Central memory CD8-positive, alpha-beta T cell (primary cell): ENCODE results near the gene TTBK1.

ENCODE experiments used
- ATAC-seq: fragments of 150-1000 bp; cut with Tn5 transposase; replicated peaks from 2 replicates; pipeline ENCODE4 v1.10.0; 2022; ENCODE audit warnings: mild to moderate bottlenecking, moderate FRiP score, moderate number of reproducible peaks; ENCODE audit not compliant: poor library complexity, severe bottlenecking; ENCODE audit errors: extremely low read depth
- DNase-seq, 2 donors: peaks; one replicate each; pipeline ENCODE4 v3.0.0; 2021; ENCODE audit warnings: low spot score in 2 of 2
- H3K27ac Mint-ChIP-seq: one replicate; pipeline ENCODE4 v1.8.0; 2022; ENCODE audit warnings: low read depth, mild to moderate bottlenecking, moderate library complexity, mixed read lengths
- H3K27me3 Mint-ChIP-seq: one replicate; pipeline ENCODE4 v1.8.0; 2022; ENCODE audit warnings: mixed read lengths
- H3K36me3 Mint-ChIP-seq: one replicate; pipeline ENCODE4 v1.8.0; 2022; ENCODE audit warnings: mild to moderate bottlenecking, moderate library complexity, mixed read lengths; ENCODE audit not compliant: insufficient read depth
- H3K4me1 Mint-ChIP-seq: one replicate; pipeline ENCODE4 v1.8.0; 2022; ENCODE audit warnings: mixed read lengths
- H3K4me3 Mint-ChIP-seq: one replicate; pipeline ENCODE4 v1.8.0; 2022; ENCODE audit warnings: mild to moderate bottlenecking, moderate library complexity, mixed read lengths
- H3K9me3 Mint-ChIP-seq: one replicate; pipeline ENCODE4 v1.8.0; 2022; ENCODE audit warnings: mixed read lengths

The TTBK1 gene

DNA sequence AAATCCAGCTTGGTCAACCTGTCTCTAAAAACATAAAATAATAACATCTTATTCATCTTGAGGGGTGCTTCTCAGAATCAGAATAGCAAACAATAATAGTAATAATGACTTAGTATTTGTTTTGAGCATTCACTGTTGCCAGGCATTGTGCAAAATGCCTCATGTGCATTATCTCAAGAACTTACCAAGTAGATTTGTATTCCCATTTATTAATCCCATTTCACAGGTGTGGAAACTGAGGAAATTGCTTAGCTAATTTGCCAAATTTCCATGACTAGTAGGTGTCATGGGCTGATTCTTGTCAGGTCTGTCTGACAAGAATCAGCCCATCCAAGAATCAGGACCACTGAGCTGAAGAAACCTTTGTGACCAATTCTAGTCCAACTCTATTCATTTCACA is 5.5 kb downstream of the TTBK1 start:
- Mint-ChIP-seq H3K9me3 (no peaks in the 10 kb centered on the region), H3K4me1 (peaks cover 8% of the 10 kb centered on the region), H3K4me3 (no peak overlapping the region), H3K27ac (no peak overlapping the region), H3K27me3 (peaks cover 26% of the 10 kb centered on the region), H3K36me3 (peaks cover 2% of the 10 kb centered on the region)
- ATAC-seq = no peak
- no peak for DNase-seq

DNA sequence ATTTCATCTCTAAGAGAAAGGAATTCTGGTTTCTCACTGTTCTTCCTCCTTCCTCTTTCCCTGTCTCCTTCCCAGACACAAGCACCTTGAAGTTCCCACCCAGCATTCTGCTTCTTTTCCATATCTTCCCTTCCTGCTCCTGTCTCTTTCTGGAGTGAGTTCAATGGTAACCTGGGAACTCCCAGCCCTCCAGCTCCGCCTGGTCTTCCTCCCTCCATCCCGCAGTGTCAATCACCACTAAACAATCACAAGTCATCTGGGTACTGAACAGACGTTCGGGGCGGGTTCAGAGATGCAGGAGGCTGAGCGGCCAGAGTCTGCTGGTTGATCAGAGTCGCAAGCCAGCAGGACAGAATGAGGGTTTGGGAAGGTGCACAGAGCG is 7.7 kb downstream of the TTBK1 start:
- Mint-ChIP-seq H3K27me3 (peaks cover 35% of the 10 kb centered on the region), H3K4me3 (no peak overlapping the region), H3K4me1 (peaks cover 8% of the 10 kb centered on the region), H3K9me3 (no peaks in the 10 kb centered on the region), H3K36me3 (peaks cover 2% of the 10 kb centered on the region), H3K27ac (peak overlapping the region; percentile 42)
- DNase-seq (no peak), ATAC-seq (no peak)

DNA sequence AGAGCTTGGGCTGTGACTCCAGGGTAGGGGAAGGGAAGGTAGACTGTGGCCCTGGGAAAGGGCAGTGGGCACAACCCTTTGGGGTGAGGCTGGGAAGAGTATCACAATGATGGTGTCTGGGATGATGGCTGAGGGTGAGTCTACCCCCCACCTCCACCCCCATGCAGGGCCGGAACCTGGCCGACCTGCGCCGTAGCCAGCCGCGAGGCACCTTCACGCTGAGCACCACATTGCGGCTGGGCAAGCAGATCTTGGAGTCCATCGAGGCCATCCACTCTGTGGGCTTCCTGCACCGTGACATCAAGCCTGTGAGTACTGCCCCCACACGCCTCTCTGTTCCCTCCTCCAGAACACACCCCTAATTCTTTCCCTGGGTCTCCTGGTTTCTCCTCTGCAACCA is 10.1 kb downstream of the TTBK1 start:
- Mint-ChIP-seq H3K9me3 (no peaks in the 10 kb centered on the region), H3K4me1 (no peaks in the 10 kb centered on the region), H3K27ac (no peak overlapping the region), H3K36me3 (no peaks in the 10 kb centered on the region), H3K27me3 (peaks cover 38% of the 10 kb centered on the region), H3K4me3 (no peak overlapping the region)
- ATAC-seq (no peak), DNase-seq (no peak)

DNA sequence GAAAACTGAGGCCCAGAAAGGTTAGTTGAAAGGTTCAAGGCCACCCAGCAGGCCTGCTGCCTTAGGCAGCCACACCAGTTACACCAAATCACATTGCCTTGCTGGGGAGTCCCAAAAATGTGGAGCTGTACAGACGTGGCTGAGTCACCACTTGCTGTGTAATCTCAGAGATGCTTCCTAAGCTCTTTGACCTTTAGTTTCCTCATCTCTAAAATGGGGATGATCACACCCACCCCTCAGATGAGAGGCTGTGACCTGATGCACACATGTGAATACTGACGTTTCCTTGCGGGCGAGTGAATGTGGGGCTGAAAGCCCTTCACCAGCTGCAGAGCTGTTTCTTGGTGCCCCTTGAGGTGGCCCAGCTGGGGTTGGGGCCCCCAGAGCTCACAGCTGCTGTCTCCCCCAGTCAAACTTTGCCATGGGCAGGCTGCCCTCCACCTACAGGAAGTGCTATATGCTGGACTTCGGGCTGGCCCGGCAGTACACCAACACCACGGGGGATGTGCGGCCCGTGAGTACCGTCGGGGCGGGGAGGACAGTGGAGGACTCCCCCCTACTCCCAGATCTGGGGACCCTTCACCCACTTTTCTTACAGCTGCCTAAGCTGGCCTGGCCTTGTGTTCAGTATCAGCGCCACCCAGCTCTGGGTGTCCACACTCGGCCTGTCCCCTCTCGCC is 11.0 kb downstream of the TTBK1 start:
- no peak overlapping the region for H3K27ac Mint-ChIP-seq
- no peak for ATAC-seq

DNA sequence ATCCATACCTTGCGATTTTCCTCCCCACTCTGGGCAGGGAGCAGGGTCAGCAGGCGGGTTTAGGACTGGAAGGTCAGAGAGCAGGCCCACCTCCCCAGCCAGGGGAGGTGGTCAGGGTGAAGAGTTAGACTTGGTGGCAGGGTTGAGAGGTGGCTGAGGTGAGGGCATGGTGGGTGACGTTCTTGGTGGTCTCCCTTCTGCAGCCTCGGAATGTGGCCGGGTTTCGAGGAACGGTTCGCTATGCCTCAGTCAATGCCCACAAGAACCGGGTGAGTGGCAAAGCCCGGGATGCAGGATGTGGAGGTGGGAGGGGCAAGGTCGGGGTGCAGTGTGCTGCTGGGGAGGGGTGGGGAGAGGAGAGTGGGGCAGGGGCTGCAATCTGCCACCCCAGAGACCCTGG is 11.6 kb downstream of the TTBK1 start:
- Mint-ChIP-seq H3K9me3 (no peaks in the 10 kb centered on the region), H3K4me1 (no peaks in the 10 kb centered on the region), H3K36me3 (no peaks in the 10 kb centered on the region), H3K4me3 (no peak overlapping the region), H3K27me3 (peaks cover 38% of the 10 kb centered on the region), H3K27ac (no peak overlapping the region)
- DNase-seq (no peak), ATAC-seq (no peak)

More for the DNA sequence above, 11.0 kb downstream of the TTBK1 start:
- Mint-ChIP-seq H3K4me1 (no peaks in the 10 kb centered on the region), H3K36me3 (no peaks in the 10 kb centered on the region), H3K9me3 (no peaks in the 10 kb centered on the region), H3K4me3 (no peak overlapping the region), H3K27me3 (peaks cover 38% of the 10 kb centered on the region)
- DNase-seq = no peak

DNA sequence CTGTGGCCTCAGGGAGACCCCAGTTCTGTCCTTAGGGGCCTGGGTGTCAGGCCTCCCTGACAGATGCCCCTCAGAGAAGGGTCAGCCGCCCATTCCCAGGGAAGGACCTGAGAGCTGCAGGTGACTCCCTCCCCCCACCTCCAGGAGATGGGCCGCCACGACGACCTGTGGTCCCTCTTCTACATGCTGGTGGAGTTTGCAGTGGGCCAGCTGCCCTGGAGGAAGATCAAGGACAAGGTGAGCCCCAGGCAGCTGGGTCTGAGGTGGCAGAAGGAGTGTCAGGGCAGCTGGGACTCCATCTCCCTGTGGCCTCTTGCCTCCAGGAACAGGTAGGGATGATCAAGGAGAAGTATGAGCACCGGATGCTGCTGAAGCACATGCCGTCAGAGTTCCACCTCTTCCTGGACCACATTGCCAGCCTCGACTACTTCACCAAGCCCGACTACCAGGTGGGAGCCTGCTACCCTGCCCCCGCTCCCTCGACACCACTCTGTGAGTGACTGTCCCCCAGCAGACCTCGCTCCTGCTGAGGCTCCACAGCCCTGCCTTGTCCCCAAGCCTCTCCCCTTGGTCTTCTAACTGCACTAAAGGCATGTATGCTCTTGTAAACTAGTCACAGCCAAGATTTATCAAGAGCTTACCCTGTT is 12.2 kb downstream of the TTBK1 start:
- Mint-ChIP-seq H3K4me1 (no peaks in the 10 kb centered on the region), H3K27ac (no peak overlapping the region), H3K9me3 (no peaks in the 10 kb centered on the region), H3K36me3 (no peaks in the 10 kb centered on the region), H3K27me3 (peaks cover 38% of the 10 kb centered on the region), H3K4me3 (no peak overlapping the region)
- no peak for DNase-seq
- no peak for ATAC-seq

DNA sequence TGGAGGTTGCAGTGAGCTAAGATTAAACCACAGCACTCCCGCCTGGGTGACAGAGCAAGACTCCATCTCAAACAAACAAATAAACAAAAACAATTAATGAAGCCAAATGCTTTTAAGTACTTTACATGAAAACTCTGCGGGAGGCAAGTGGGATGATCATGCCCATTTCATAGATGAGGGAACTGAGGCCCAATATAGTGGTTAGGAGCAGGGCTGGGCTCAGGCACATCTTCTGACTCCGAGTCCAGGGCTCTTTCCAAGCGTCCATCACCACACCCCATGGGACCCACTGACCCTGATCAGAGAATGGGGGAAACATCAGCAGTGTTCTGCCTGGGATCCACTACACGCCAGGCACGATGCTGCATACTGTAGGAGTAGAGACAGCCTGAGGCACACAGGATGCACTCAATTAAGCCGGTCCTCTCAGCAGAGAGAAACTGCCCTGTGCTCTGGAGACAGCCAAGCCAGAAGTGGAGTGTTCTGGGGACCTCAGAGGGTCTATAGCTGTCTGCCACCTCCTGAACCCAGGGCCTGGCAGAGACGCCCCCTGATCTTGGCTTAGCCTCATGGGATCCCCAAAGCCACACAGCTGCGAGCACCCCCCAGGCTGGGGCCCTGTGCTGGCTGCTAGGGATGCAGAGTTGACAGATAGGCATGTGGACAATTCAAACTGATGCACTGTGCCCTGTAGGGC is 13.5 kb downstream of the TTBK1 start:
- Mint-ChIP-seq H3K4me1 (no peaks in the 10 kb centered on the region), H3K27me3 (peaks cover 28% of the 10 kb centered on the region), H3K36me3 (no peaks in the 10 kb centered on the region), H3K27ac (no peak overlapping the region), H3K9me3 (no peaks in the 10 kb centered on the region), H3K4me3 (no peak overlapping the region)
- ATAC-seq (no peak), DNase-seq (no peak)

DNA sequence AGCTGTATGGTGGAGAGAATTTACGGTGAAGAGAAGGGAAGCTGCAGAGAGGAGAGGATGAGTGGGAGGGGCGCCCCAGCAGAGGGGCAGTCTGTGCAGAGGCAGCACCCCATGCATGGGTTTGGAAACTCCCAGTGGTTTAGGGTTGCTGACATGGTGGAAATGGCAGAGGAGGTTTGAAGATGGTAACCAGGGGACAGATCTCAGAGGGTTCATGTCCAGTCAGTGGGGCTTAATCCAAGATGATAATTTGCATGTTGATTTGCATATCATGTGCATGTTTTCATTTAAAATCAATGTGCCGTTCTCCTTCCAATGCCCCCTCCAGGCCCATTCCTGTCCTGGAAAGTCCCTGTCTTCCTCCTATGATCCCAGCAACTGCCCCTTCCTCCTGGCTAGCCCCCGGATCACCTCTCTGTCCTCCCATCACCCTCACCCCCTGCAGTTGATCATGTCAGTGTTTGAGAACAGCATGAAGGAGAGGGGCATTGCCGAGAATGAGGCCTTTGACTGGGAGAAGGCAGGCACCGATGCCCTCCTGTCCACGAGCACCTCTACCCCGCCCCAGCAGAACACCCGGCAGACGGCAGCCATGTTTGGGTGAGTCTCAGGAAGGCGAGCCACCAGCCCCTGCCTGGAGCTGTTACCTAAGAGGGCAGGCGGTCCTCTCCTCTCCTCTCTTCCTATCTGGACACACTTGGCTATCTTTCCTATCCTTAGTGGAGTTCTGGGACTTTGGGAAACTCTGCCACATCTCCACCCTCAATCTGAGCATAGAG is 14.3 kb downstream of the TTBK1 start:
- H3K9me3 Mint-ChIP-seq = no peaks in the 10 kb centered on the region
- no peak for ATAC-seq
- no peak overlapping the region for H3K27ac Mint-ChIP-seq

DNA sequence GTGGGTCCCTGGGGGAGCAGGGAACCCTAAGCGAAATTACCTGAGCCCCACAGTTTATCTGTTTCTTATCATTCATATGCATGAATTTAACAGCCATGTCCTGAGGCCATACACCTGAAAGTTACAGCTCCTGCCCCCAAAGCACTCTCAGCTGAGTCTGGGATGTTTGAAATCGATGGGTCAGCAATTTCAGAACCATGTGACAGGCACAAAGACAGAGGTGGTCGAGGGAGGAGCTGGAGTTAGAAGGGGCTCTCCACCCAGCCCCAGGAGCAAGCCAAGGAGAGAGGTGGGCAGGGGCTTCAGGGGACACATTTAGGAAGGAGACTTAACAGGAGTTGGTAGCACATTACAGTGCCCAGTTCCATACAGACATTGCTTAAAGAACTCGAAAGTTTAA is 14.9 kb downstream of the TTBK1 start:
- Mint-ChIP-seq H3K9me3 (no peaks in the 10 kb centered on the region), H3K4me3 (no peak overlapping the region), H3K27me3 (peaks cover 15% of the 10 kb centered on the region), H3K36me3 (no peaks in the 10 kb centered on the region), H3K4me1 (no peaks in the 10 kb centered on the region), H3K27ac (no peak overlapping the region)
- DNase-seq (no peak), ATAC-seq (no peak)

More for the DNA sequence above, 14.3 kb downstream of the TTBK1 start:
- Mint-ChIP-seq H3K27me3 (peaks cover 21% of the 10 kb centered on the region), H3K4me1 (no peaks in the 10 kb centered on the region), H3K36me3 (no peaks in the 10 kb centered on the region), H3K4me3 (no peak overlapping the region)
- DNase-seq = no peak

DNA sequence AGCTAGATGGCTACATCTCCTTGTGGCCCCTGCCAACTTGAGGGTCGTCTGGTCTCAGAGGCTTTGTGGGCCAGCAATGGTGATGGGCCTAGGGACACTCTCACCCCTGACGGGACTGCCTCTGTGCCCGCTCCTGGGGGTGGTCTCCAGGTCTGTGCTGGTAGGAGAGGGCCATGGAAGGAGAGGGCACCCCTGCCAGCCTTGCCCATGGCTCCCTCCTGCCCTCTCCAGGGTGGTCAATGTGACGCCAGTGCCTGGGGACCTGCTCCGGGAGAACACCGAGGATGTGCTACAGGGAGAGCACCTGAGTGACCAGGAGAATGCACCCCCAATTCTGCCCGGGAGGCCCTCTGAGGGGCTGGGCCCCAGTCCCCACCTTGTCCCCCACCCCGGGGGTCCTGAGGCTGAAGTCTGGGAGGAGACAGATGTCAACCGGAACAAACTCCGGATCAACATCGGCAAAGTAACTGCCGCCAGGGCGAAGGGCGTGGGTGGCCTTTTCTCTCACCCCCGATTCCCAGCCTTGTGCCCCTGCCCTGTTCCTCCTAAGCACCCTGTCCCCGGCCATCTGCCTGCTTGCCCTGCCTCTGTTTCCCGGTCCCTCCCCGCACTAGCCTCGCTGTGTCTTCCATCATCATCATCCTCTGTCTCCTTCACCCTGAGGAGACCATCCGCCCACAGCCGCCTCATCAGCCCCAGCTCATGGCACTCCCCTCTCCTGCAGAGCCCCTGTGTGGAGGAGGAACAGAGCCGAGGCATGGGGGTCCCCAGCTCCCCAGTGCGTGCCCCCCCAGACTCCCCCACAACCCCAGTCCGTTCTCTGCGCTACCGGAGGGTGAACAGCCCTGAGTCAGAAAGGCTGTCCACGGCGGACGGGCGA is 15.8 kb downstream of the TTBK1 start:
- peaks cover 12% of the 10 kb centered on the region for H3K27me3 Mint-ChIP-seq
- H3K36me3 Mint-ChIP-seq = no peaks in the 10 kb centered on the region
- H3K4me1 Mint-ChIP-seq = no peaks in the 10 kb centered on the region
- no peak overlapping the region for H3K4me3 Mint-ChIP-seq
- ATAC-seq = no peak
- no peak for DNase-seq
- H3K27ac Mint-ChIP-seq = no peak overlapping the region
- H3K9me3 Mint-ChIP-seq = no peaks in the 10 kb centered on the region

DNA sequence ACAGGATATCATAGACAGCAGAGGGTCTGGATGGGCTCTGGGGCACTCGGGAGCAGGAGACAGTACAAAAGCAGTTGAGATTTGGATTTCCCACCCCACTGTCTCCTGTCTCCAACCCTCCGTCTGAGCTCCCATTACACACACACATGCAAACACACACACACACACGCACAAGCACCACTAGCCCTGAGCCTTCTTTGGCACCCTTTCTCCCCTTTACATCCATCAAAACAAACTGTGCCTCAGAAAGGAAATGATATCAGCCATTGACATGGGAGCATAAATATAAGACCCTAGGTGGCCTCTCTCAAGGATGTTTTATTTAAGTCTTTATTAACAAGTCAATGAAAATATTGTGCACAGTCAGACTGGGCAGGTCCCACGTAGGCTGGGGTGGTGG is 17.5 kb downstream of the TTBK1 start:
- no peak overlapping the region for H3K4me3 Mint-ChIP-seq
- H3K27me3 Mint-ChIP-seq = peaks cover 4% of the 10 kb centered on the region
- peaks cover 1% of the 10 kb centered on the region for H3K36me3 Mint-ChIP-seq
- no peak overlapping the region for H3K27ac Mint-ChIP-seq
- H3K4me1 Mint-ChIP-seq = no peaks in the 10 kb centered on the region
- no peaks in the 10 kb centered on the region for H3K9me3 Mint-ChIP-seq
- no peak for ATAC-seq
- DNase-seq = no peak

DNA sequence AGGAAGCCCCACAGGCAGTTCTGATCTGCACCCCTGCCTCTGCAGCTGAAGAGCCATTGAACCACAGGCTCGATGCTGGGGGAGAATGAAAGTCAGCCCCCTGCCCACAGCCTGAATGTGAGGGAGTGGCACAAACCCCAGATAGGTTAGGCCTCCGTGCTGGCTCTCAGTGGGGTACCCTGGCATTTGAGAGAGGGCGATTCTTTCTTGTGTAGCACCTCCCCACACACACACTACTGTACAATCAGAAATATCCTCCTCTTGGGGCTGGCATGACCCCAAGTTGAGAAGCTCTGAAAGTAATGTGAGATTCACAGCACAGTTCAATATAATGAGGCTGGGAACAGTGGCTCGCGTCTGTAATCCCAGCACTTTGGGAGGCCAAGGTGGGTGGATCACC is 17.9 kb downstream of the TTBK1 start:
- Mint-ChIP-seq H3K4me1 (no peaks in the 10 kb centered on the region), H3K27ac (no peak overlapping the region), H3K9me3 (no peaks in the 10 kb centered on the region), H3K4me3 (no peak overlapping the region), H3K36me3 (peaks cover 1% of the 10 kb centered on the region), H3K27me3 (peaks cover under 1% of the 10 kb centered on the region)
- no peak for ATAC-seq
- DNase-seq = no peak
